Fibroblast of lung (primary cell): ENCODE data around the gene IER3IP1. TPM values are rescaled to one million over a fixed set of nuclear protein-coding genes. Genes with fewer than 3 reads are reported as not detected.

Experiments
- DNase-seq, 2 donors: peaks; one replicate each; pipeline versions ENCODE4 v3.0.0 to v3.0.0-alpha.2; 2010; ENCODE audit warnings: low read depth in 2 of 2
- H2AFZ ChIP-seq: 2 replicates; pipeline ENCODE4 v1.5.1; 2012; ENCODE audit warnings: low read length, control low read depth, inconsistent platforms
- H3K27ac ChIP-seq: 2 replicates; pipeline ENCODE4 v1.5.1; 2011; ENCODE audit warnings: low read length, control low read depth; ENCODE audit not compliant: insufficient read depth
- H3K27me3 ChIP-seq: 2 replicates; pipeline ENCODE4 v1.5.1; 2011; ENCODE audit warnings: mild to moderate bottlenecking, low read length; ENCODE audit not compliant: control insufficient read depth, insufficient read depth
- H3K36me3 ChIP-seq: 2 replicates; pipeline ENCODE4 v1.5.1; 2011; ENCODE audit warnings: low read length; ENCODE audit not compliant: control insufficient read depth, insufficient read depth
- H3K4me1 ChIP-seq: 2 replicates; pipeline ENCODE4 v1.5.1; 2011; ENCODE audit warnings: low read length; ENCODE audit not compliant: control insufficient read depth, insufficient read depth; ENCODE audit errors: extremely low read depth
- H3K4me2 ChIP-seq: 2 replicates; pipeline ENCODE4 v1.5.1; 2011; ENCODE audit warnings: low read length, control low read depth; ENCODE audit not compliant: insufficient read depth; ENCODE audit errors: extremely low read depth
- H3K4me3 ChIP-seq, 4 experiments: fragments of 200-600 bp in 1 of 4; sonication (generic) in 1 of 4; replicated peaks in 1 of 4; 2 replicates each; pipeline ENCODE4 v1.5.1; 2011 to 2016; ENCODE audit warnings: low read length in 4 of 4, low read depth in 3 of 4, mild to moderate bottlenecking in 3 of 4, control low read depth in 2 of 4, inconsistent platforms in 1 of 4, mixed read lengths in 1 of 4; ENCODE audit not compliant: insufficient read depth in 1 of 4; ENCODE audit errors: control extremely low read depth in 1 of 4
- H3K79me2 ChIP-seq: 2 replicates; pipeline ENCODE4 v1.5.1; 2012; ENCODE audit warnings: mild to moderate bottlenecking, low read length, inconsistent platforms; ENCODE audit not compliant: control insufficient read depth, insufficient read depth
- H3K9ac ChIP-seq: 2 replicates; pipeline ENCODE4 v1.5.1; 2011; ENCODE audit warnings: mild to moderate bottlenecking, low read length, control low read depth; ENCODE audit not compliant: insufficient read depth
- H3K9me3 ChIP-seq: 2 replicates; pipeline ENCODE4 v1.5.1; 2012; ENCODE audit warnings: low read depth, low read length; ENCODE audit not compliant: control insufficient read depth, insufficient read depth
- H4K20me1 ChIP-seq: 2 replicates; pipeline ENCODE4 v1.5.1; 2011; ENCODE audit warnings: low read length; ENCODE audit not compliant: control insufficient read depth, insufficient read depth; ENCODE audit errors: extremely low read depth
- EZH2 ChIP-seq: IDR thresholded peaks from 2 replicates; pipeline ENCODE4 v1.5.1; 2012; ENCODE audit warnings: low read length, control low read depth, mild to moderate bottlenecking; ENCODE audit errors: missing control alignments
- polyA plus RNA-seq, 2 donors: library from polyadenylated mRNA; depleted of rRNA in 1 of 2; stranded (reverse) in 1 of 2; unstranded in 1 of 2; fragments of >200 nt; gene quantifications; 2 replicates each; pipeline ENCODE4 v1.2.1, GENCODE V29; 2011 to 2012; ENCODE audit warnings: missing spikeins in 1 of 2
- total RNA-seq: library from RNA; depleted of rRNA; stranded (reverse); fragments of >200 nt; gene quantifications from 2 replicates; pipeline ENCODE4 v1.2.1, GENCODE V29; 2014
- TF ChIP-seq, protein P1 (sequence below), 2 donors: IDR thresholded peaks in 1 of 2; conservative IDR thresholded peaks in 1 of 2; 1 replicate in 1 of 2; 2 replicates in 1 of 2; pipeline ENCODE4 v1.5.1; 2011 to 2012; ENCODE audit warnings: low read length in 2 of 2, control low read depth in 1 of 2, inconsistent platforms in 1 of 2, low read depth in 1 of 2, mild to moderate bottlenecking in 1 of 2

Gene IER3IP1
- total and polyA plus RNA-seq, 2 donors (not counting 1 experiment from before 2014, with no cell fraction given), result 26.2 to 47.9 TPM

DNA sequence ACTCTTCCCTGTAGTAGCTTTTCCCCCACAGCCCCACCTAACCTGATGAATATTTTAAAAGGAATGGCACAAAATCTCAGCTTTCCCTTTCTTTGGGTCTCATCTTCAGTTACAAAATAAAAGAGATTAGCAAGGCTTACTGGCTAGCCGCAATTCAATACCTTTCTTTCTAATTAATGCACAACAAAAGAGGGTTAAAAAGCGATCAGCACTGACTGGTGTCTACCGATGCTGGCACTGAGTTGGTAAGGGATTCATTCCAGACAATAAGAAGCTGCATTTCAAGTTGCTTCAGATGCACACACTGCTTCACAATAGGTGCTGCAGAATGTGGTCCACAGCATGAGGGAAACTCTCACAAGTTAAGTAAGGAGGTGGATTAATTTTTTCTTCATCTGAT lies 67.8 kb downstream of the IER3IP1 start:
- no peak overlapping the region for H3K4me2 ChIP-seq
- no peak overlapping the region for H3K27ac ChIP-seq
- no peak overlapping the region for H2AFZ ChIP-seq
- DNase-seq, result no peak
- H3K9ac ChIP-seq, result no peak overlapping the region
- H4K20me1 ChIP-seq, result no peaks in the 10 kb centered on the region
- peaks cover 5% of the 10 kb centered on the region for H3K36me3 ChIP-seq
- no peaks in the 10 kb centered on the region for H3K79me2 ChIP-seq
- no peaks in the 10 kb centered on the region for H3K27me3 ChIP-seq
- no peaks in the 10 kb centered on the region for H3K9me3 ChIP-seq
- no peak overlapping the region for H3K4me3 ChIP-seq
- TF ChIP-seq, protein P1, sequence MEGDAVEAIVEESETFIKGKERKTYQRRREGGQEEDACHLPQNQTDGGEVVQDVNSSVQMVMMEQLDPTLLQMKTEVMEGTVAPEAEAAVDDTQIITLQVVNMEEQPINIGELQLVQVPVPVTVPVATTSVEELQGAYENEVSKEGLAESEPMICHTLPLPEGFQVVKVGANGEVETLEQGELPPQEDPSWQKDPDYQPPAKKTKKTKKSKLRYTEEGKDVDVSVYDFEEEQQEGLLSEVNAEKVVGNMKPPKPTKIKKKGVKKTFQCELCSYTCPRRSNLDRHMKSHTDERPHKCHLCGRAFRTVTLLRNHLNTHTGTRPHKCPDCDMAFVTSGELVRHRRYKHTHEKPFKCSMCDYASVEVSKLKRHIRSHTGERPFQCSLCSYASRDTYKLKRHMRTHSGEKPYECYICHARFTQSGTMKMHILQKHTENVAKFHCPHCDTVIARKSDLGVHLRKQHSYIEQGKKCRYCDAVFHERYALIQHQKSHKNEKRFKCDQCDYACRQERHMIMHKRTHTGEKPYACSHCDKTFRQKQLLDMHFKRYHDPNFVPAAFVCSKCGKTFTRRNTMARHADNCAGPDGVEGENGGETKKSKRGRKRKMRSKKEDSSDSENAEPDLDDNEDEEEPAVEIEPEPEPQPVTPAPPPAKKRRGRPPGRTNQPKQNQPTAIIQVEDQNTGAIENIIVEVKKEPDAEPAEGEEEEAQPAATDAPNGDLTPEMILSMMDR (conservative IDR thresholded peaks at IDR 0.05 in 1 of 2, IDR thresholded peaks at IDR 0.05 in 1 of 2; ENCODE audit: low read depth in 1 of 2, low read length in 2 of 2), result no peak
- no peak for TF ChIP-seq EZH2
- no peaks in the 10 kb centered on the region for H3K4me1 ChIP-seq

Other genes starting within 250 kb of the IER3IP1 start
- not detected in 2 replicates for gene ELOA2, start 140.7 kb downstream of the IER3IP1 start, total RNA-seq
- not detected in 2 replicates for gene ELOA2, start 140.7 kb downstream of the IER3IP1 start, polyA plus RNA-seq
- 15.0 and 15.7 TPM in 2 replicates for gene HDHD2, start 25.9 kb downstream of the IER3IP1 start, total RNA-seq
- 9.8 and 14.2 TPM in 2 replicates for gene HDHD2, start 25.9 kb downstream of the IER3IP1 start, polyA plus RNA-seq
- gene SKOR2, start 75.3 kb upstream of the IER3IP1 start, total RNA-seq, result not detected in 2 replicates
- not detected in 2 replicates for gene SKOR2, start 75.3 kb upstream of the IER3IP1 start, polyA plus RNA-seq